Endothelial cell (in vitro differentiated cells): Measurements from ENCODE around the gene RMC1. TPM values are rescaled to one million over a fixed set of nuclear protein-coding genes. Genes with fewer than 3 reads are reported as not detected.

Source experiments
- DNase-seq: peaks from one replicate; pipeline ENCODE4 v3.0.0; 2021; ENCODE audit warnings: low spot score
- H3K27ac Mint-ChIP-seq: one replicate; pipeline ENCODE4 v1.8.0; 2021; ENCODE audit warnings: mixed read lengths, inconsistent platforms; ENCODE audit not compliant: unreplicated experiment
- H3K27me3 Mint-ChIP-seq: one replicate; pipeline ENCODE4 v1.8.0; 2021; ENCODE audit warnings: mild to moderate bottlenecking, moderate library complexity, mixed read lengths, inconsistent platforms; ENCODE audit not compliant: unreplicated experiment
- H3K36me3 Mint-ChIP-seq: one replicate; pipeline ENCODE4 v1.8.0; 2021; ENCODE audit warnings: mild to moderate bottlenecking, low read depth, mixed read lengths, inconsistent platforms; ENCODE audit not compliant: unreplicated experiment
- H3K4me1 Mint-ChIP-seq: one replicate; pipeline ENCODE4 v1.8.0; 2021; ENCODE audit warnings: mild to moderate bottlenecking, mixed read lengths, inconsistent platforms; ENCODE audit not compliant: unreplicated experiment
- H3K4me3 Mint-ChIP-seq: one replicate; pipeline ENCODE4 v1.8.0; 2021; ENCODE audit warnings: mild to moderate bottlenecking, mixed read lengths, inconsistent platforms; ENCODE audit not compliant: unreplicated experiment
- H3K9me3 Mint-ChIP-seq: one replicate; pipeline ENCODE4 v1.8.0; 2021; ENCODE audit warnings: mixed read lengths, inconsistent platforms; ENCODE audit not compliant: unreplicated experiment
- CTCF ChIP-seq: fragments of 200-600 bp; sonication (generic); IDR thresholded peaks from one replicate; pipeline ENCODE4 v1.5.0; 2021; ENCODE audit warnings: antibody characterized with exemption; ENCODE audit not compliant: unreplicated experiment
- total RNA-seq: library from RNA; stranded (reverse); fragmentation: NEBNext Ultra II Directional; extraction: Animal tissue kit (Norgen Biotek cat#: 25700); gene quantifications from one replicate; pipeline ENCODE4 v1.2.1, GENCODE V29; 2021; ENCODE audit not compliant: unreplicated experiment

The RMC1 gene
- total RNA-seq, 1 donor from 2014 or later = 11.7 TPM

GRCh38 chr18:23548275-23548674, 45.0 kb downstream of the RMC1 start:
- Mint-ChIP-seq H3K9me3 (no peaks in the 10 kb centered on the region), H3K36me3 (peaks cover 31% of the 10 kb centered on the region), H3K4me1 (no peaks in the 10 kb centered on the region), H3K4me3 (no peak overlapping the region), H3K27me3 (no peaks in the 10 kb centered on the region), H3K27ac (no peak overlapping the region)
- no peak for DNase-seq
- no peak for TF ChIP-seq CTCF

- H3K27me3 Mint-ChIP-seq = no peaks in the 10 kb centered on the region
- no peak overlapping the region for H3K27ac Mint-ChIP-seq
- H3K4me1 Mint-ChIP-seq = no peaks in the 10 kb centered on the region
- no peak for TF ChIP-seq CTCF
- no peaks in the 10 kb centered on the region for H3K9me3 Mint-ChIP-seq
- no peak for DNase-seq
- H3K36me3 Mint-ChIP-seq = peaks cover 33% of the 10 kb centered on the region
- H3K4me3 Mint-ChIP-seq = no peak overlapping the region
These were observed 45.4 kb downstream of the RMC1 start for GRCh38 chr18:23548719-23549118.

- no peak for TF ChIP-seq CTCF
- peaks cover 32% of the 10 kb centered on the region for H3K36me3 Mint-ChIP-seq
- H3K27ac Mint-ChIP-seq = no peak overlapping the region
- H3K4me3 Mint-ChIP-seq = no peak overlapping the region
- no peaks in the 10 kb centered on the region for H3K9me3 Mint-ChIP-seq
- no peak for DNase-seq
- no peaks in the 10 kb centered on the region for H3K27me3 Mint-ChIP-seq
- H3K4me1 Mint-ChIP-seq = no peaks in the 10 kb centered on the region
These were observed 47.6 kb downstream of the RMC1 start for GRCh38 chr18:23550898-23551297.

GRCh38 chr18:23551978-23552377, 48.7 kb downstream of the RMC1 start:
- Mint-ChIP-seq H3K4me3 (no peak overlapping the region), H3K4me1 (no peaks in the 10 kb centered on the region), H3K27ac (no peak overlapping the region), H3K36me3 (peaks cover 38% of the 10 kb centered on the region), H3K27me3 (no peaks in the 10 kb centered on the region), H3K9me3 (no peaks in the 10 kb centered on the region)
- DNase-seq = no peak
- TF ChIP-seq CTCF = no peak

GRCh38 chr18:23552505-23552904, 49.2 kb downstream of the RMC1 start:
- H3K36me3 Mint-ChIP-seq = peaks cover 42% of the 10 kb centered on the region
- H3K4me1 Mint-ChIP-seq = no peaks in the 10 kb centered on the region
- TF ChIP-seq CTCF = no peak
- no peak for DNase-seq
- no peak overlapping the region for H3K4me3 Mint-ChIP-seq
- H3K9me3 Mint-ChIP-seq = no peaks in the 10 kb centered on the region
- no peaks in the 10 kb centered on the region for H3K27me3 Mint-ChIP-seq
- no peak overlapping the region for H3K27ac Mint-ChIP-seq
